PC-9 (cell line): ENCODE results near the gene EPHX1. TPM values are rescaled to one million over a fixed set of nuclear protein-coding genes. Genes with fewer than 3 reads are reported as not detected.
"Not testable (repeated sequence)": the region's sequence is repeated elsewhere in the genome, so short reads cannot be mapped to it uniquely, and the experiment has no call there.

Experiments used
- BruUV-seq: library from RNA; stranded (reverse); fragments of 400-500 nt; replicated peaks from 2 replicates; lab custom pipeline; 2021; lab: Mats Ljungman, UMichigan
- CTCF ChIA-PET: fragments of 300-600 bp; sonication (Branson Sonifier 250); formaldehyde crosslinking; loops from one replicate; lab custom pipeline; 2022; ENCODE audit warnings: antibody characterized with exemption; lab: Charles Lee
- POLR2A ChIA-PET: fragments of 300-600 bp; sonication (Branson Sonifier 250); formaldehyde crosslinking; loops from one replicate; lab custom pipeline; 2022; ENCODE audit warnings: antibody characterized with exemption; ENCODE audit not compliant: unreplicated experiment; lab: Charles Lee
- DNase-seq, 2 experiments: peaks; one replicate each; pipeline versions ENCODE4 v3.0.0 to v3.0.0-alpha.2; 2015 to 2022; ENCODE audit warnings: mixed read lengths in 1 of 2
- H2AFZ ChIP-seq: fragments of 200-600 bp; sonication (generic); 2 replicates; pipeline ENCODE4 v1.8.1; 2017; ENCODE audit warnings: antibody characterized with exemption
- H3F3A ChIP-seq: fragments of 200-600 bp; sonication (generic); 2 replicates; pipeline ENCODE4 v1.8.1; 2017; ENCODE audit warnings: antibody characterized with exemption, mild to moderate bottlenecking, low read depth; ENCODE audit not compliant: insufficient read depth
- H3K27ac ChIP-seq: fragments of 200-600 bp; sonication (generic); 2 replicates; pipeline ENCODE4 v1.6.1; 2016; ENCODE audit warnings: mixed run types
- H3K27me3 ChIP-seq: fragments of 200-600 bp; sonication (generic); 2 replicates; pipeline ENCODE4 v1.6.1; 2016; ENCODE audit warnings: low read depth, mixed run types; ENCODE audit not compliant: insufficient read depth
- H3K36me3 ChIP-seq: fragments of 200-600 bp; sonication (generic); 2 replicates; pipeline ENCODE4 v1.6.1; 2016; ENCODE audit warnings: low read depth, mixed run types
- H3K4me1 ChIP-seq: fragments of 200-600 bp; sonication (generic); replicated peaks from 2 replicates; pipeline ENCODE4 v1.6.1; 2016; ENCODE audit warnings: mixed run types; ENCODE audit not compliant: insufficient read depth
- H3K4me2 ChIP-seq: fragments of 200-600 bp; sonication (generic); 2 replicates; pipeline ENCODE4 v1.6.1; 2017; ENCODE audit warnings: mixed run types
- H3K4me3 ChIP-seq: fragments of 200-600 bp; sonication (generic); 2 replicates; pipeline ENCODE4 v1.6.1; 2016; ENCODE audit warnings: mixed run types
- H3K79me2 ChIP-seq: fragments of 200-600 bp; sonication (generic); 2 replicates; pipeline ENCODE4 v1.6.1; 2017; ENCODE audit warnings: low read depth, mixed run types
- H3K9me2 ChIP-seq: fragments of 200-600 bp; sonication (generic); 2 replicates; pipeline ENCODE4 v1.8.1; 2017; ENCODE audit warnings: mild to moderate bottlenecking; ENCODE audit not compliant: insufficient read depth
- H3K9me3 ChIP-seq: fragments of 200-600 bp; sonication (generic); 2 replicates; pipeline ENCODE4 v1.8.1; 2016; ENCODE audit warnings: low read depth; ENCODE audit not compliant: insufficient read depth
- H4K20me1 ChIP-seq: fragments of 200-600 bp; sonication (generic); 2 replicates; pipeline ENCODE4 v1.8.1; 2017; ENCODE audit not compliant: insufficient read depth
- EZH2 ChIP-seq: fragments of 200-600 bp; sonication (generic); IDR thresholded peaks from 2 replicates; pipeline ENCODE4 v1.8.0; 2017; ENCODE audit warnings: antibody characterized with exemption, low read depth
- intact Hi-C: fragments of 100-400 bp; cut with micrococcal nuclease; formaldehyde crosslinking; loops from one replicate; pipeline ENCODE4 v1.10.0; 2022; ENCODE audit not compliant: unreplicated experiment
- total RNA-seq: library from RNA; stranded (reverse); gene quantifications from 2 replicates; pipeline ENCODE4 v1.2.3, GENCODE V29; 2021
- TF ChIP-seq, protein P1 (sequence below): fragments of 200-600 bp; sonication (generic); conservative IDR thresholded peaks from 2 replicates; pipeline ENCODE4 v1.6.1; 2017; ENCODE audit warnings: mixed run types, antibody characterized with exemption, mild to moderate bottlenecking, moderate library complexity

The EPHX1 gene
- total RNA-seq, 1 experiment from 2014 or later = 313 TPM

DNA sequence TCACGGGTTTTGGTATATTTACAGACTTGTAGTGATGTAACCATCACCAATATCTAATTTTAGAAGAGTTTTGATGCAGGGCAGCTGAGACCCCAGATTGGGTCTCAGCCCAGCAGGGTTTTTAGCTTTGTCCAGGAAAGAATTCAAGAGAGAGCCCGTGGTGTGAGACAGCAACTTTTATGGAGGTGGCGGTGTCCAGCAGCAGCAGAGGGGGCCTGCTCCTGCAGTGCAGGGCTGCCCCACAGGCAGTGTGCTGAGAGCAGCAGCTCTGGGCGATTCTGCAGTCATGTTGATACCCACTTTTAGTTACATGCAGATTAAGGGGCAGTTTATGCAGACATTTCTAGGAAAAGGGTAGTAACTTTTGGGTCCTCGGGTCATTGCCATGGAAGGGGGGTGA is 1.8 kb upstream of the EPHX1 start:
- no peak overlapping the region for H3K4me2 ChIP-seq
- no peaks in the 10 kb centered on the region for H4K20me1 ChIP-seq
- peaks cover 29% of the 10 kb centered on the region for H3K79me2 ChIP-seq
- no peaks in the 10 kb centered on the region for H3K9me2 ChIP-seq
- no peak overlapping the region for H3K27ac ChIP-seq
- peaks cover 5% of the 10 kb centered on the region; the same call in 1 of the 2 replicates for H3K36me3 ChIP-seq
- no peak overlapping the region for H2AFZ ChIP-seq
- peaks cover 22% of the 10 kb centered on the region; the same call in 1 of the 2 replicates for H3F3A ChIP-seq
- ChIA-PET POLR2A (no interaction called here), CTCF (no interaction called here)
- intact Hi-C loops = no loop called here
- no peaks in the 10 kb centered on the region for H3K27me3 ChIP-seq
- H3K9me3 ChIP-seq = no peaks in the 10 kb centered on the region
- DNase-seq = no peak
- H3K4me3 ChIP-seq = no peak overlapping the region
- BruUV-seq = no TSS peak
- peaks cover 29% of the 10 kb centered on the region for H3K4me1 ChIP-seq
- TF ChIP-seq, protein P1, sequence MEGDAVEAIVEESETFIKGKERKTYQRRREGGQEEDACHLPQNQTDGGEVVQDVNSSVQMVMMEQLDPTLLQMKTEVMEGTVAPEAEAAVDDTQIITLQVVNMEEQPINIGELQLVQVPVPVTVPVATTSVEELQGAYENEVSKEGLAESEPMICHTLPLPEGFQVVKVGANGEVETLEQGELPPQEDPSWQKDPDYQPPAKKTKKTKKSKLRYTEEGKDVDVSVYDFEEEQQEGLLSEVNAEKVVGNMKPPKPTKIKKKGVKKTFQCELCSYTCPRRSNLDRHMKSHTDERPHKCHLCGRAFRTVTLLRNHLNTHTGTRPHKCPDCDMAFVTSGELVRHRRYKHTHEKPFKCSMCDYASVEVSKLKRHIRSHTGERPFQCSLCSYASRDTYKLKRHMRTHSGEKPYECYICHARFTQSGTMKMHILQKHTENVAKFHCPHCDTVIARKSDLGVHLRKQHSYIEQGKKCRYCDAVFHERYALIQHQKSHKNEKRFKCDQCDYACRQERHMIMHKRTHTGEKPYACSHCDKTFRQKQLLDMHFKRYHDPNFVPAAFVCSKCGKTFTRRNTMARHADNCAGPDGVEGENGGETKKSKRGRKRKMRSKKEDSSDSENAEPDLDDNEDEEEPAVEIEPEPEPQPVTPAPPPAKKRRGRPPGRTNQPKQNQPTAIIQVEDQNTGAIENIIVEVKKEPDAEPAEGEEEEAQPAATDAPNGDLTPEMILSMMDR = no peak

DNA sequence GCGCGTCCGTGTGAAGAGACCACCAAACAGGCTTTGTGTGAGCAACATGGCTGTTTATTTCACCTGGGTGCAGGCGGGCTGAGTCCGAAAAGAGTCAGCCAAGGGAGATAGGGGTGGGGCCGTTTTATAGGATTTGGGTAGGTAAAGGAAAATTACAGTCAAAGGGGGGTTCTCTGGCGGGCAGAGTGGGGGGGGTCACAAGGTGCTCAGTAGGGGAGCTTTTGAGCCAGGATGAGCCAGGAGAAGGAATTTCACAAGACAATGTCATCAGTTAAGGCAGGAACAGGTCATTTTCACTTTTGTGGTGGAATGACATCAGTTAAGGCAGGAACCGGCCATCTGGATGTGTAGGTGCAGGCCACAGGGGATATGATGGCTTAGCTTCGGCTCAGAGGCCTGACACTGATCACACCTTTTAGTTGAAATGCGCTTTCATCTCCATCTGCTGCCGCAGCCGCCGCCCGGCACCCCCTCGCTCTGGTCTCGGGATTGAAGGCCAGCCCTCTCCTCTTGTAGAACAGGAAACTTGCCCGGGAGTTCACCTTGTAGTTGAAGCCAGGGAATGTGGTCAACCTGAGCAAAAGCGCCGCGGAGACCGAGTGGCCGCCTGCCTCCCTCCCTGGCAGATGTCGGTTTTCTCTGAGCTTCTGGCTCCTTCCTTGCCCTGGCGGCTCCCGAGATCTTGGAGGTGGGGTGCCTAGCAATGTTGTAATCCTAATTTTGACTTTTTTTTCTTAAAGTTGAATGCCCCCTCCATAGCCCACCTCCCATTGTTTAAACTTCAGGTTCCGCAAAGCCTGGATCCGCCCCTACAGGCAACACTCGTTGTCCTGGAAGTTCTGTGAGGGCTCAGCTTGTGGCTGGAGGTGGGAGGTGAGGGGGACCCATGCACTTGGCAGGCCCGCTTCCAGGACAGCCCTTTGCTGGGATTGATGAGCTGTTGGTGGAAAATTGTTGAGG is 935 bp downstream of the EPHX1 start:
- H2AFZ ChIP-seq, H4K20me1 ChIP-seq, H3K9me3 ChIP-seq, POLR2A ChIA-PET, H3K9me2 ChIP-seq, H3K27me3 ChIP-seq: not testable (repeated sequence)
- CTCF ChIA-PET = interaction anchor here (0.7 kb wide), 1 partner anchor 336 kb away, joined by 3 read pairs; no protein-coding TSS in a partner anchor
- peak overlapping the region; percentile 95 for H3K4me2 ChIP-seq
- H3K27ac ChIP-seq = peak overlapping the region; percentile 75
- BruUV-seq = TSS peak; percentile 52
- H3K79me2 ChIP-seq = peaks cover 50% of the 10 kb centered on the region
- peak; percentile 64 to 67 for DNase-seq
- H3K4me3 ChIP-seq = peak overlapping the region; percentile 92
- peaks cover 53% of the 10 kb centered on the region for H3K4me1 ChIP-seq
- H3K36me3 ChIP-seq = peaks cover 24% of the 10 kb centered on the region
- intact Hi-C loops = loop anchor here (1.0 to 2.0 kb wide), 2 partner anchors 64 to 330 kb away; no protein-coding TSS in a partner anchor
- H3F3A ChIP-seq = peaks cover 34% of the 10 kb centered on the region

DNA sequence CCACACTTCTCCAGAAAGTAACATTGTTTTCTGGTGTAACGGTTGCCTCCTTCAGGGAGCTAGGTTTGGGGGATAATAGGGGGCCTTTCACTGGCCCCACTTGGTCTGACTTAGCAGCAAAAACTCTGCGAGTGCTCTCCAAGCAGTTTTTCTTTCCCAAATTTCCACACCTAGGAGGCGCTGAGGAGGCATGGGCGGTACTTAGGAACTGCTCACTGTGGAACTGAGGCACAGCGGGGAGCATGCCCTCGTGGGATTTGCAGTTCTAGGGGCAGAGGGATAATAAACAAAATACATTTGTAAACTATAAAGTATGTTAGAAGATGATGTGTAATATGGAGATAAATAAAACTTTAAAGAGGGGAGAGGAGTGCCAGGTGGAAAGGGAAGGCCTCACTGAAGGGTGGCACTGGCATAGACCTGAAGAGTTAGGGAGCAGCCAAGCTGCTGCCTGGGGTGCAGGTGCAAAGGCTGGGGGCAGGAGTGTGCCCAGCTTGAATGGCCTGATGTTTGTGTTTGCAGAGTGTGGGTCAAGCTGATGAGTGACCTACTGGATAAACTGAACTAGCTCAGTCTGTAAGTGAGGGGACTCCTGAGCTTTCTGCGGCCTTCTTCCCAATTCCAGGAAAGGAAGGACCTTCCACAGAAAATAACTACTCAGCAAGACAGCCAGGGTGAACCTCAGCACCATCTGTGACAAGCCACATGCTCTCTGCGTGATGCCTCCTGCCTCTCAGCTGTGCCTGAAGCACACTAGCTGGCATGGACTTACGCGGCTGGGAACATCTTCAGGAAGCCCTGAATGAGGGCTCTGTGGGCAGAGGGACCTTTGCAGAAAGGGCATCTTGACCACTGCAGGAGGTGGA is 1.9 kb downstream of the EPHX1 start:
- no TSS peak for BruUV-seq
- H3K4me3 ChIP-seq = peak overlapping the region; percentile 92
- no peak for DNase-seq
- H2AFZ ChIP-seq = no peak overlapping the region
- peaks cover 35% of the 10 kb centered on the region for H3F3A ChIP-seq
- TF ChIP-seq, protein P1 = peak; percentile 60
- TF ChIP-seq EZH2 = no peak
- ChIA-PET CTCF (interaction anchor here (0.6 kb wide), 1 partner anchor 127 kb away, joined by 7 read pairs; no protein-coding TSS in a partner anchor), POLR2A (interaction anchor here (0.6 kb wide), 2 partner anchors 9 to 1518 kb away, joined by 6 to 7 read pairs; no protein-coding TSS in a partner anchor)
- H3K9me2 ChIP-seq = no peaks in the 10 kb centered on the region
- H3K36me3 ChIP-seq = peaks cover 26% of the 10 kb centered on the region
- H3K27me3 ChIP-seq = no peaks in the 10 kb centered on the region
- peak overlapping the region; percentile 87 for H3K27ac ChIP-seq
- peaks cover 63% of the 10 kb centered on the region for H3K4me1 ChIP-seq
- no peaks in the 10 kb centered on the region for H4K20me1 ChIP-seq
- peak overlapping the region; percentile 95 for H3K4me2 ChIP-seq
- H3K9me3 ChIP-seq = no peaks in the 10 kb centered on the region
- H3K79me2 ChIP-seq = peaks cover 60% of the 10 kb centered on the region
- intact Hi-C loops = loop anchor here (2.0 kb wide), 2 partner anchors 35 to 63 kb away; partner anchors contain the start of gene SRP9
